ENCODE data around the gene CLEC16A. TPM values are rescaled to one million over a fixed set of nuclear protein-coding genes. Genes with fewer than 3 reads are reported as not detected.
A peak's percentile ranks its signal among the peaks of the same experiment; 100 is the strongest.

The CLEC16A gene
- total RNA-seq, 2 donors from 2014 or later: 46.6 to 47.6 TPM

DNA sequence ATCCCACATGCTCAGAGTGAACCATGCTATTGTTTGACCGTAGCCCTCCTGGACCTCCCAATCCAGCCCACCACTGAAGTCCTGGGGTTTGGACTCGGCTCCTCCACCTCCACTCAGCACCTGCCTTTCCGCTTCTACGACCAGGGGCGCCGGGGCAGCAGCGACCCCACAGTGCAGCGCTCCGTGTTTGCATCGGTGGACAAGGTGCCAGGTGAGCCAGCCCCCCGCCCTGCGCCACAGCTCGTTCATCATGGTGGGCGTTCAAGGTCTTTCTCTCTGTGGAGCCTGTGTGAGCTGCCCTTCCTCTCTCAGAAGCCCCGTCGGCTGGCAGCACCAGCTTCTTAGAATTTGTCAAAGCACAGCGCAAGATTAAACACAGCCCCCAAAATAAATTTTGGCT is 181.6 kb downstream of the CLEC16A start:
- ATAC-seq (ENCODE audit: insufficient number of reproducible peaks, low FRiP score, low read depth) (no peak), DNase-seq (ENCODE audit: low spot score) (no peak)
- H3K36me3 ChIP-seq: peaks cover 5% of the 10 kb centered on the region

DNA sequence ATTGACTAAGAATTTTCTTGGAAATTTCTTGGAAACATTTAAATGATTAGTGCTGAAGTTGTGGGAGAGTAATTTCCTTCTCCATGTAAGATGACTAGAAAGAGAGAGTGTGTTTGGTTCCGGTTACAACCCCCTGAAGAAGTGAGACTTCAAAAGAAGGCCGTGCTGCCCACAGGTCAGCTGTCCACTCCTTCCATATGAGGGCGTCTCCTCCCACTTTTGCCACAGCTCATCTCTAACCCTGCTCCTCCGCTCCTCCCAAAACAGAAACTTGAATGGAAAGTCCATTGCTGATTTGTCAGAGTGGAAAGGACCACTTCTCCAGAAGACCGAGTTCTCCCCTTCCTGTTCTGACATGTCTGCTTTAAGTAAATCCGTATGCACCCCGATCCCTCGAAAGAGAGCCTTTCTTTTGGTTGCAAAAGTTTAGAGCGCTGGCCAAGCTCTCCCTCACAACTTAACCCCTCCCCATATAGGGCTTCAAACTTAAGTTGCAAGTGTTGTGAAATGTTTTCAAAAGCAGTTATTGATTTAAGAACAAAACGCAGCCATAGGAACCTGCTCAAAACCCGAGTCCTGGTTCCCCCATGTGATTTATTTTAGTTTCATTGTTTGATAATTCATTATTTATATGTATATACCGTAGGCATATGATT is 182.2 kb downstream of the CLEC16A start:
- TF ChIP-seq, protein P1, sequence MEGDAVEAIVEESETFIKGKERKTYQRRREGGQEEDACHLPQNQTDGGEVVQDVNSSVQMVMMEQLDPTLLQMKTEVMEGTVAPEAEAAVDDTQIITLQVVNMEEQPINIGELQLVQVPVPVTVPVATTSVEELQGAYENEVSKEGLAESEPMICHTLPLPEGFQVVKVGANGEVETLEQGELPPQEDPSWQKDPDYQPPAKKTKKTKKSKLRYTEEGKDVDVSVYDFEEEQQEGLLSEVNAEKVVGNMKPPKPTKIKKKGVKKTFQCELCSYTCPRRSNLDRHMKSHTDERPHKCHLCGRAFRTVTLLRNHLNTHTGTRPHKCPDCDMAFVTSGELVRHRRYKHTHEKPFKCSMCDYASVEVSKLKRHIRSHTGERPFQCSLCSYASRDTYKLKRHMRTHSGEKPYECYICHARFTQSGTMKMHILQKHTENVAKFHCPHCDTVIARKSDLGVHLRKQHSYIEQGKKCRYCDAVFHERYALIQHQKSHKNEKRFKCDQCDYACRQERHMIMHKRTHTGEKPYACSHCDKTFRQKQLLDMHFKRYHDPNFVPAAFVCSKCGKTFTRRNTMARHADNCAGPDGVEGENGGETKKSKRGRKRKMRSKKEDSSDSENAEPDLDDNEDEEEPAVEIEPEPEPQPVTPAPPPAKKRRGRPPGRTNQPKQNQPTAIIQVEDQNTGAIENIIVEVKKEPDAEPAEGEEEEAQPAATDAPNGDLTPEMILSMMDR (IDR thresholded peaks at IDR 0.05): no peak
- no peak for DNase-seq (ENCODE audit: low spot score)
- peaks cover 13 to 61% of the 10 kb centered on the region in 2 donors for H3K4me1 ChIP-seq (ENCODE audit: control insufficient read depth in 1 of 2, low read depth in 2 of 2)
- no peaks in the 10 kb centered on the region for H3K27me3 ChIP-seq (replicated peaks; ENCODE audit: insufficient read depth)
- no peak overlapping the region for H3K27ac ChIP-seq
- H3K4me3 ChIP-seq: no peak overlapping the region
- H3K36me3 ChIP-seq: peaks cover 5% of the 10 kb centered on the region
- no peak for ATAC-seq (ENCODE audit: insufficient number of reproducible peaks, low FRiP score, low read depth)
- H3K9me3 ChIP-seq: no peaks in the 10 kb centered on the region

More for the DNA sequence above, 181.6 kb downstream of the CLEC16A start:
- H3K27ac ChIP-seq: peak overlapping the region in 1 of 2 donors; percentile 17
- no peaks in the 10 kb centered on the region for H3K27me3 ChIP-seq (replicated peaks; ENCODE audit: insufficient read depth)
- no peaks in the 10 kb centered on the region for H3K9me3 ChIP-seq
- peaks cover 14 to 61% of the 10 kb centered on the region in 2 donors for H3K4me1 ChIP-seq (ENCODE audit: control insufficient read depth in 1 of 2, low read depth in 2 of 2)
- no peak overlapping the region for H3K4me3 ChIP-seq
- TF ChIP-seq, protein P1 (IDR thresholded peaks at IDR 0.05): no peak

DNA sequence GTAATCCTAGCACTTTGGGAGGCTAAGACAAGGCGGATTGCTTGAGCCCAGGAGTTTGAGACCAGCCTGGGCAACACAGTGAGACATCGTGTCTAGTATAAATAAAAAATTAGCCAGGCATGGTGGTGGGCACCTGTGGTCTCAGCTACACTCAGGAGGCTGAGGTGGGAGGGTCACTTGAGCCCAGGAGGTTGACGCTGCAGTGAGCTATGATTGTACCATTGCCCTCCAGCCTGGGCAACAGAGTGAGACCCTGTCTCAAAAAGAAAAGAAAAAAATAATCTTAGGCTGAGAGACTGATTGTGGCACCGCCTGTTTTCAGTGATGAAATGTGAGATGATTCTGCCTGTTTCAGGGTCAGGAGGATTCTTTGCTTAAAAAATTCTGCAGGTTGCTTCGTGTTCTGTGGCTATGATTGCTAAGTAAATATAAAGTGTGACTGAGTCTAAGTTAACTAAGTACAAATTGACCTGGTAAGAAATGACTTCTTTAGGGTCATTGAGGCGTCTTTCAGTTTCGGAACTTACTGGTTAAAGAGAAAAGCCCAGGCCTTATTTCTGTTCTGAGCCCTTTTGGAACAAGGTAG is 183.3 kb downstream of the CLEC16A start:
- Histone ChIP-seq H3K4me1 (ENCODE audit: control insufficient read depth in 1 of 2, low read depth in 2 of 2) (peaks cover 15 to 61% of the 10 kb centered on the region in 2 donors), H3K27ac (no peak overlapping the region)
- DNase-seq (ENCODE audit: low spot score): no peak

GRCh38 chr16:11128211-11129141 is 184.1 kb downstream of the CLEC16A start:
- peak overlapping the region in 1 of 2 donors; percentile 24 for H3K27ac ChIP-seq
- no peaks in the 10 kb centered on the region for H3K9me3 ChIP-seq
- H3K36me3 ChIP-seq: peaks cover 5% of the 10 kb centered on the region
- no peaks in the 10 kb centered on the region for H3K27me3 ChIP-seq (replicated peaks; ENCODE audit: insufficient read depth)
- DNase-seq (ENCODE audit: low spot score): no peak
- peaks cover 20 to 67% of the 10 kb centered on the region in 2 donors for H3K4me1 ChIP-seq (ENCODE audit: control insufficient read depth in 1 of 2, low read depth in 2 of 2)
- ATAC-seq (ENCODE audit: insufficient number of reproducible peaks, low FRiP score, low read depth): peak; percentile 40
- TF ChIP-seq, protein P1 (IDR thresholded peaks at IDR 0.05): no peak
- H3K4me3 ChIP-seq: no peak overlapping the region

More for the DNA sequence above, 183.3 kb downstream of the CLEC16A start:
- TF ChIP-seq, protein P1 (IDR thresholded peaks at IDR 0.05): no peak
- ATAC-seq (ENCODE audit: insufficient number of reproducible peaks, low FRiP score, low read depth): no peak
- no peak overlapping the region for H3K4me3 ChIP-seq
- H3K9me3 ChIP-seq: no peaks in the 10 kb centered on the region
- H3K36me3 ChIP-seq: peaks cover 5% of the 10 kb centered on the region
- no peaks in the 10 kb centered on the region for H3K27me3 ChIP-seq (replicated peaks; ENCODE audit: insufficient read depth)

- H3K9me3 ChIP-seq: no peaks in the 10 kb centered on the region
- TF ChIP-seq, protein P1 (IDR thresholded peaks at IDR 0.05): no peak
- ATAC-seq (ENCODE audit: insufficient number of reproducible peaks, low FRiP score, low read depth): no peak
- no peak overlapping the region for H3K4me3 ChIP-seq
- H3K4me1 ChIP-seq (ENCODE audit: control insufficient read depth in 1 of 2, low read depth in 2 of 2): peaks cover 27 to 76% of the 10 kb centered on the region in 2 donors
- H3K27ac ChIP-seq: no peak overlapping the region
- H3K27me3 ChIP-seq (replicated peaks; ENCODE audit: insufficient read depth): no peaks in the 10 kb centered on the region
- peaks cover 2% of the 10 kb centered on the region for H3K36me3 ChIP-seq
- DNase-seq (ENCODE audit: low spot score): no peak
Measured at GRCh38 chr16:11129378-11129781, 185.0 kb downstream of the CLEC16A start.
